HG03095 (cell line): Measurements from ENCODE around the gene ARHGEF37.

Experiments
- ATAC-seq: cut with Tn5 transposase; IDR thresholded peaks from one replicate; pipeline ENCODE4 v1.9.1; 2021; ENCODE audit warnings: moderate library complexity; ENCODE audit not compliant: unreplicated experiment

The ARHGEF37 gene

DNA sequence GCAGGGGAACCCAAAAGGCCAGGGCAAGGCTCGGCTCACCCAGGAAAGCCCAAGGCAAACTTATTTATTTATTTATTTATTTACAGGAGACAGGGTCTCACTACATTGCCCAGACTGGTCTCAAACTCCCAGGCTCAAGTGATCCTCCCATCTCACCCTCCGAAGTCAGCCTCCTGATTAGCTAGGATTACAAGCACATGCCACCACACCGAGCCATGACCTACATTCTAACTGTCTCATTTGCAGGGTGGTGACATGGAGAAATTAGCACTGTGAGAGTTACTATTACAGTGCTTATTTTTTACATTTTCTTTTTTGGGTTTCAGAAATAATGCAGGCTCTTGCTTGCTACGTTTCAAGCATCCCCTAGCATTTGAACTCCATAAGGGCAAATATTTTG lies 18.1 kb downstream of the ARHGEF37 start:
- ATAC-seq = no peak

DNA sequence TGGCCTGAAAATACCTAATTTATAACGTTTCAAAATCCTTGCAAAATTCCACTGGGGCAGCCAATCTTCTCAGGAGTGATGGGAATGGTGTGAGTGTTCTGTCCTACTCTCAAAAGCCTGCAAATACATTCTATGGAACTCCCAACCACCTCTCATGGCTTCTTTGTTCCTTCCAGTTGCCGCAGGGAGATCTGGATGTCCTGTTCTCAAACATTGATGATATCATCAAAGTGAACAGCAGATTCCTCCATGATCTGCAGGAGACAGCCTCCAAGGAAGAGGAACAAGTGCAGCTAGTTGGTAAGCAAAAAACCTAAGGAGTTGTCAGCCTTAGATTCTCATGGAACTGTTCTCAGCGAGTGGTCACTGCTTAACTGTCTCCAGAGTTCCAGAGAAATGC lies 19.6 kb downstream of the ARHGEF37 start:
- ATAC-seq = no peak

DNA sequence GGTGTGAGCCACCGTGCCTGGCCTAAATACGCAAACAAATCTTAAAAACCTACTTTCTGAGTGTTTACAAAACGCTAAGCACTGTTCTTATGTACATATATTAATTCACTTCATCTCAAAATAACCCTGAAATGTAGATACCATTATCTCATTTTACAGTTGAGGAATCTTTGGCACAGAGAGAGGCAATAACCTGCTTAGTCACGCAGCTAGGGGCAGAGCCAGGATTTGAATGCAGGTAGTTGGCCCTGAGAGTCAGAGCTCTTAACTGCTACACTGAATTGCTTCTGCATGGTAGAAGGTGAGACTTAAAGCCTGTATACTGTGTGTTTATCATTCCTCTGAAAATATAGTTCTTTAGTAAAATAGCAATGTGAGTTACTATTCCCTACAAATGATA lies 21.9 kb downstream of the ARHGEF37 start:
- no peak for ATAC-seq

DNA sequence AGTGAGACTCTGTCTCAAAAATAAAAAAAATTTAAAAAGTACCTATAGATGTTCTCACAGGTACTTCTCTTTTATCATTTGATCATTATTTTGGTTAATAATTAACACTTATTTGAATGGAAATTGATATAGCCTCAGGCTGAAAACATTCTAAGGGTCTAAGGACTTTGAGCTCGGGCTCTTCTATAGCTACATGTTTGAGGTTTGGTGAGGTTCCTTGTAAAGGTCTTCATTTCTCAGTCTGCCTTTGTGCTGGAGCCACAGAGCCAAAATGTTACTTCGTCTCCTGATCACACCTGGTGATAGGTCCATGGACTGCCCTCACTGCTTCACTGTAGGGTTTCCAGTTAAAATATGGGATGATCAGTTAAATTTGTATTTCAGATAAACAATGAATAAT lies 22.6 kb downstream of the ARHGEF37 start:
- ATAC-seq = no peak

DNA sequence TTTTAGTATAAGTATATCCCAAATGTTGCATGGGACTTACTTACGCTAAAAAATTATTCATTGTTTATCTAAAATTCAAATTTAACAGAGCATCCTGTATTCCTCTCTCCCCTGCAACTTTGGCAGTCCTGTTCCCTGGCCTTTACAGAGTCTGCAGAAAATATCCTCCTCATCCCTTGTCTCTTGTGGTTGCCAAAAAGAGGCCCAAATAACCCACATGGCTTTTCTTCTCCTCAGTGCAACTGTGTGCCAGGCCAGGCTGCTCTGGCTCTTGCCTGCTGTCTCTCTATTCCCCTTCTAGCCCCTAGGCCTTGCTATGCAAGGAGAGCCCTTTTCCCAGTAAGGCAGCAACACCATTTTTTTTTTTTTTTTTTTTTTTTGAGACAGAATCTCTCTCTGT lies 23.0 kb downstream of the ARHGEF37 start:
- no peak for ATAC-seq

DNA sequence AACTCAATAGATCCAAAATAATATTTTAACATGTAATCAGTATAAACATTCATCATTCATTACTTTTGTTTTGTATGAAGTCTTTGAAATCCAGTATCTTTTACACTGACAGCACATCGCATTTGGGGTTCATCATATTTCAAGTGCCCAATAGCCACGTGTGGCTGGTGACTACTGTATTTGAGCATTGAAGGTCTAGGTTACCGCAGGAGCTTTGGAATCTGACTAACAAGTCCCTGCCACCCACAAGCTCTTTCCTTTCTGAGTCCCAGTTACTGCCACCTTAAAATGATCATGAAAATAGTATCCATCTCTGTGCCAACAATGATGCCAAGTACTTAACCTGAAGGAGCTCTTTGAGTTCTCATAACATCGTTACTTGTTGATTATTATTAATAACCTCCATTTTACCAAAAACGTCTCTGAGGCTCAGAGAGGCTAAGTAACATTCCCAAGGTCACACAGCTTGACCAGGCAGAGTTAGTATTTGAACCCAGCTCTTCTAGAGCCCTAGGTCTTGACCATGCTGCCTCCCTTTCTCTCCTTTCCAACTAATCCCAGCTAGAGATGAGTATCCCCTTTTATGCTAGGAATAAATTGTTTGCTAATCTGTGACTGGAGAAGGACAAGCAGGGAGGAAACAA lies 24.2 kb downstream of the ARHGEF37 start:
- ATAC-seq = no peak

DNA sequence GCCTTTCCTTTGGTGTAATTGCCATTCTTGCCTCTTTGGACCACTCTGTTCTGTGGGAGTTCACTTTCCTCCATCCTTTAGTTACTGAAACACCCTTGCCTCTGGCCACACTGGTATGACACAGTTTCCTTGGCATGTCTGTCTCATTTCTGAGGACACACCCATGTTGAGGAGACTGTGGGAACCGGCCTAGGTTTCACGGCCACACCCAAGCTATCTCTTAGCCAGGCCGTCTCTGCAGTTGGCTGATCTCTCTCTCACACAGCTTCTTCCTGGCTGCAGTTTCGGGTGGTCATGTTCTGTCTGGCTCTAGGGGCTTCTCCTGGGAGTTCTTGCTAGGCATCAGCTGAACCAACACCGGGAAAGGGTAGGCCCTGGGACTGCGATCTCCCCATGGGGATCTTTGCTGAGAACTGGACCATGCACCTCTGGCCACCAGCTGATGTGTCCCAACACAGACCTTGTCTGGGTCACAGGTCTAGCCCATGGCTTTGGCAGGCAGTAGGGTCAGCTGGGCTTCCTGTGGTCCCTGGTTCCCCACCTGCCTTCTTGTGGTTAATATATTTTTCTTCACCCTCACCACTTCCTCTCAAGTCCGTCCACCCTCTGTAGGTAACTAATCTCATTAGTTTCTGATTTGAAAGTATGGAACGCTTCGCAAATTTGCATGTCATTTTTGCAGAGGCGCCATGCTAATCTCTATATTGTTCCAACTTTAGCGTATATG lies 24.9 kb downstream of the ARHGEF37 start:
- peak; percentile 96 for ATAC-seq

DNA sequence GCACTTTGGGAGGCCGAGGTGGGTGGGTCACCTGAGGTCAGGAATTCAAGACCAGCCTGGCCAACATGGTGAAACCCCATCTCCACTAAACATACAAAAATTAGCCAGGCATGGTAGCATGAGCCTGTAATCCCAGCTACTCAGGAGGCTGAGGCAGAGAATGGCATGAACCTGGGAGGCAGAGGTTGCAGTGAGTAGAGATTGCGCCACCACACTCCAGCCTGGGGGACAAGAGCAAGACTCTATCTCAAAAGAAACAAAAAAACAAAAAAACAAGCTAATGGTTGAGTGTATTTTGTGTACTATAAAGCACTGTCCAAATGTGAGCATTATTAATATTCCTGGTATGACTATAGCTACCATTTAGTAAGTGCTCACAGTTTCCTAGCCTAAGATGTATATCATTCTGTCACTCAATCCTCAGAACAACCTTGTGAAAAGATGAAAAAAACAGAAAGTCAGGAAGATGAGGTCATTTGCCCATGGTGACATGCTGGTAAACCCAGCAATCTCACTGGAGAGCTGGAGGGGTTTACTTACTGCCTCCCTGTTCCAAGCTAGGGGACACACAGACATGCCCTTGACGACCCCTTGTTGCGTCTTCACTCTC lies 27.7 kb downstream of the ARHGEF37 start:
- no peak for ATAC-seq

DNA sequence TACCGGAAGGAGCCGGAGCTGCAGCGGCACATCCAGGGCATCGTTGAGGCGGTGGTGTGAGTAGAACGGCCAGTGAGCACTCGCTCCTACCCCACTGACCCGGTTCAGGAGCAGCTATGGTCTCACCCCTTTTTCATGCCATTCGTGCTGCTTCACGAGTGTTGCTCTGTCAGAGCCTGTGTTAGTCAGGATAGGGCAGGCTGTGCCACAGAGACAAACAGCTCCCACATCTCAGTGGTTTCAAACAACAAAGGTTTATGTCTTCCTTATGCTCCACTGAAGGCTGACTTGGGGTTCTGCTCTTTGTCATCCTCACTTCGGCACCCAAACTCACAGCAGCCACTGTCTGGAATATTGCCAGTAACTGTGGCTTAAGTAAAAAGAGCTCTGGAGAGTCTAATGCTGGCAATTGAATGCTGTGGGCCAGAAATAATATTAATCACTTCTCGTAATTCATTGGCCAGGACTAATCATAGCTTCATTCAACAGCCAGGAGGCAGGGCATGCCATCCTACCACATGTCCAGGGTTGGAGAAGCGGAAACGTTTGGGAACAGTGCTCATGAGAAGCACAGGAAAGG lies 28.4 kb downstream of the ARHGEF37 start:
- ATAC-seq = no peak

DNA sequence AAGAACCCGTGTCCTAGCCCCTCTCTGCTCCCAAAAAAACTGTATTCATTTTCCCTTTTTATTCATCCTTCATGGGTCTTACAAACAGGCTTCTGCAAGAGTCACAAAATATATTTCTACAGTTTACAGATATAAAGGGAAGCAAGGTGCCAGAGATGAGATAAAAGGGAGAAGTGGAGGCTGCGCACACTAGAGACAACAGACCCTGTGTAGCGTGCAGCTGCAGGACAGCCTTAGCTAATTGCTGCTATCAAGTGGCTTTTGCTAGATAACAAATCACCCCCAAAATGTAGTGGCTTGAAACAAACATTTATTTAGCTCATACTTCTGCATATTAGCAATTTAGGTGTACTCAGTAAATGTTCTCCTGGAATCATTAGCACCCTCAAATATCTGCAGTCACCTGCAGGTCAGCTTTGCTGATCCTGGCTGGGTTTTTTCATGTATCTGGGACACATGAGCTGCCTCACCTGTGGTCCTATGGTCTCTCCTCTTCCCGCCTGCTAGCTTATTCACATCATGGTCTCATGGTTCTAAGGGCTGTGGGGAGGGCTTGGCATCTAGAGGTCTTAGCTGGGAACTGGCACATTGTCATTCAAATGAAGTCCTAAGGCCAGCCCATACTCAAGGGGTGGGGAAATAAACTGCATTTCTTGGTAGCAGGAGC lies 29.4 kb downstream of the ARHGEF37 start:
- ATAC-seq = no peak

DNA sequence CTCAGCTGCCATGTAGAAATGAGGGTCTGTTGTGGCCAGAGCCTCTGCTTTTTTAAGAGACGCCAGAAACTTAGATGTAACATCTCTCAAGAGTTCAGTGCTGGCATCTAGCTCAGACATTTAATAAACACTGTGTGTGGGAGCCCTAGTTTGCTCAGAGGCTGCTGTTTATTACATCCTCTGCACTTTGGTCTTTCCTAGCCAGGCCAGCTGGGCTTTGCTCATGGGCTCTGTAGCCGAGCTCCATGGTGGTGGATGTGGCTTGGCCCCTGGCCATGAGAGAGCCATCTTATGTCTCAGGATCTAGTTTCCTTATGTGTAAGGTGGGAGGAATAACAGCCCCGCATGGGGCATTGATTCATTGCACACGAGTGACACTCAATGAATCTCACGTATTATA lies 30.0 kb downstream of the ARHGEF37 start:
- ATAC-seq = no peak

DNA sequence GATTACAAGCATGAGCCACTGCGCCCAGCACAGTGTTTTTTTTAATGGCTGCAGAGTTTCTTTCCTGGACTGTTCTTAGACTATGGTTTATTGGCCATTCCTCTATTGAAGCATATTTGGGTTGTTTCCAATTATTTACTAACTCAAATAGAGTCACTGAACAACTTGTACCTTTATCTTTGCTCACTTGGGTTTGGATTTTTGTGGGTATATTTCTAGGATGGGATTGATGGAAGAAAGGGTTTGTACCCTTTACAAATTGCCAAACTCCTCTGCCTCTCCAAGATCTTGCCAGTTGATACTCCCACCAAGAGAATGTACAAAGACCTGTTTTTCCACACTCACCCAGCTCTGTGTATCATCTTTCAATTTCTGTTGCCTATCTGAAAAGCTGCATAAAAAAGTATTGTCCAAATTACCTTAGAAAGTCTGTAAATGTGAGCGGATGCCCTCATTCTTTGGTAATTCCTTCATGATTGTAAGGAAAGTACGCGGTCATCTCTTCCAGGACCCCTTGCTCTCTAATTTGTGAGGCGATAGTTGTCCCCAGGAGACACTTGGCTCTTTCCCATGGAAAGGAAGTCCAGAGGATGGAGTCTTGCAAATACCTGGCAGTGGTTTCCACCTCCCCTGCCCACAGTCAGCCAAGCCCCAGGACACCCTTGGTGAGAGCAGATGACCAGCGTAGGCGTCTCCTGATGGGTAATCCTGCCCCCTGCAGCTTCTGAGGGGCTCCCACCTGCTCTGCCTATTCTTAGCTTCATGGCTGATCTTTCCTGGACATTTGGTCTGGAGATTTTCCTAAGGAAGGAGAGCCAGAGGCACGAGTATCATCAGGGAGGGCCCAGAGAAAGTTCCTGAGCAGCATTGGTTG lies 33.0 kb downstream of the ARHGEF37 start:
- ATAC-seq = no peak

DNA sequence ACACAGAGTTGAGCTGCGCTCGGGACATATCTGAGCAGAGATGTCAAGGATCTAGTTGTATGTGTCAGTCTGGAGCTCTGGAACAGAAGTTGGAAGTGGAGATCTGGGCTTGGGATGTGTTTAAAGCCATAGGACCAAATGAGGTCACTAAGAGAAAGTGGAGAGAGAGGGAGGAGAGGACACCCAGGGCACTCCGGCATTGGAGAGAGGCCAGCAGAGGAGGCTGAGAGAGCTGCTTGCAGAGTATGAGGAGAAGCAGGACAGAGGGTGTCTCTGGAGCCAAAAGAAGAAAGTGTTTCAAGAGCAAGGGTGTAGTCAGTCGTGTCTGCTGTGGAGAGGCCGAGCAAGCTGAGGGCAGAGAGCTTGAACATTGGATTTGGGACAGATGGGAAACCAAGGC lies 34.7 kb downstream of the ARHGEF37 start:
- ATAC-seq = no peak

DNA sequence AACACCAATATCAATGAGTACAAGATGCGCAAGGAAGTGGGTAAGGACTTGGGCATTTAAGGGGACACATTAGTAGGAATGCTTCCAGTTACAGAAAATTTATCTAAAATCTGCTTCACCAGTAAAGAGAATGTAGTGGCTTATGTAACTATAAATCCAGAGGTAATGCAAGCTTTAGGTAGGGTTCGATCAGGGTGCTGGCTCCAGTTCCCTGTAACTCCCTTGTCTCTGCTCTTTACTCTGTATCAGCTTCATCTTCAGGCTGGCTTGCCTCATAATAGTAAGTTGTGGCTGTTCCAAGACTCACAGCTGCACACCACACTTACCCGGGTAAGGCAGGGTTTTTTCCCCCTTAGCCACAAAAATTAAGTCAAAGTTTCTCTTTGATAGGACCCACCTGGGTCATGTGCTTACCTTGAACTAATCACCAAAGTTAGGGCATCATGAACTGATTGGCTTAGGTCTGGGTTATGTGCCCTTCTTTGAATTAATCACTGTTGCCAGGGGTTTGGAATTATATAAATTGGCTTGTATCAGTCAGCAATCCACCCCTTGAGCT lies 35.5 kb downstream of the ARHGEF37 start:
- peak; percentile 68 for ATAC-seq

DNA sequence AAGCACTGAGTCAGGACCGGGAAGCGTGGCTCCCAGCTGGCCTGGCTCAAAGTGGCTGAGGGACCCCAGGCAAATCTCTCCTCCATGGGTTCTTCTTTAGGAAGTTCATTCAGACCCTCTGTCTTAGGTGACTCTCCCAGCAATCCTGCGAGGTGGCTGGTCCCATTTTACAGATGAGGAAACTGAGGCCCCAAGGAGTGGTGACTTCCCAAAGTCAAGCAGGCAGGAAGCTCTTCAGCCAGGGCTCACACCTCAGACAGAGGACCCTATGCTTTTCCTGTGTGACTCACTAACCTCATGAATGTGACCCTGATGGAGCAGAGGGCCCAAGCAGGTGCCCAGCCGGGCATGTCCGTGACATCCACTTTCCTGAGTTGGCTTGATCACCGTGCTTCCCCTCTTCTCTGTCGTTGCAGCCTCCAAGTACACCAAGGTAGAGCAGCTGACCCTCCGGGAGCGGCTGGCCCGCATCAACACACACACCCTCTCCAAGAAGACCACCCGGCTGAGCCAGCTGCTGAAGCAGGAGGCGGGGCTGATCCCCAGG lies 36.5 kb downstream of the ARHGEF37 start:
- no peak for ATAC-seq

DNA sequence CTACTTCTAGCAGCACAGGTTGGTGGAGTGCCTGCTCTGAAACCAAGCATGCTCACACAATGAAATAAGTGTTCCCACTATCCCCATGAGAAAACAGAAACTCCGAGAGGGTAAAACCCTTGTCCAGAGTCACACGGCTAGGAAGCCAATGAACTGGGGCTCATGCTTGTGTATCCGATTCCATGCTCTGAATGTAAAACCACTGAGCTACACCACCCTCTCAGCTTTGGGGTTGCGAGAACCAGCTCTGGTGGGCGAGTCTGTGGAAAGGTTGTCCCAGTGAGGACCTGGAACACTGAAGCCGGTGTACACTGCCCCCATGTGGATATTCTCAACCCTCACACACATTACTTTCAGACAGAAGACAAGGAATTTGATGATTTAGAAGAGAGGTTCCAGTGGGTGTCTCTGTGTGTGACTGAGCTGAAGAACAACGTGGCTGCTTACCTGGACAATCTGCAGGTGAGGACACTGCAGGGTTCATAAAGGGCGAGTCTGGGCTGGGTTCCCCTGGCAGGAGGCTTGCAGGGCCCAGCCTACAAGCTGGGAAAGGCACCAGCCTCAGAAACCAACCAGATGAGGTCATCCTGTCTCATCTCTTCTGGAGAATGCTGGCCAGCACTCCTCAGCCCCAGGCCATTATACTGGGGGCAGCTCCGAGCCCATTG lies 37.4 kb downstream of the ARHGEF37 start:
- peak; percentile 41 for ATAC-seq

DNA sequence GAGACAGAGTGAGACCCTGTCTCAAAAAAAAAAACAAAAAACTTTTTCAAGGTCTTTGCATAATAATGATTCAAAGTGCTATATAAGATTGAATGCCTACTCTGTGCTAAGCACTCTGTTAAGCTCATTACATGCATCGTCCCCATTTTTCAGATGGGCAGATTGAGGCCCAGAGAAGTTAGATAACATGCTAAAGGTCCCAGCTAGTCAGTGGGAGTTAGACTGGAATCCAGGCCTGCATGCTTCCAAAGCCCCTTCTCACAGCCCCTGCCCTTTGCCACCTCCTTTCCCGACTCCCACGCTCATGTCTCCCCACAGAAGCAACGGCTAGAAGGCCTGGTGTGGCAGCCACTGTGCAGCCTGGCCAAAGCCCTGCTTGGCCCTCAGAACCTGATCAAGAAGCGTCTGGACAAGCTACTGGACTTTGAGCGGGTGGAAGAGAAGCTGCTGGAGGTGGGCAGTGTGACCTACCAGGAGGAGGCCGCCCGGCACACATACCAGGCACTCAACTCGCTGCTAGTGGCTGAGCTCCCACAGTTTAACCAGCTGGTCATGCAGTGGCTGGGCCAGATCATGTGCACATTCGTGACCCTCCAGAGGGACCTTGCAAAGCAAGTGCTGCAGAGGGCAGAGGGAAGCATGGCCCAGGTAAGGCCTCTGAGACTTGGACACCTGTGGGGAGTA lies 40.3 kb downstream of the ARHGEF37 start:
- ATAC-seq = no peak

DNA sequence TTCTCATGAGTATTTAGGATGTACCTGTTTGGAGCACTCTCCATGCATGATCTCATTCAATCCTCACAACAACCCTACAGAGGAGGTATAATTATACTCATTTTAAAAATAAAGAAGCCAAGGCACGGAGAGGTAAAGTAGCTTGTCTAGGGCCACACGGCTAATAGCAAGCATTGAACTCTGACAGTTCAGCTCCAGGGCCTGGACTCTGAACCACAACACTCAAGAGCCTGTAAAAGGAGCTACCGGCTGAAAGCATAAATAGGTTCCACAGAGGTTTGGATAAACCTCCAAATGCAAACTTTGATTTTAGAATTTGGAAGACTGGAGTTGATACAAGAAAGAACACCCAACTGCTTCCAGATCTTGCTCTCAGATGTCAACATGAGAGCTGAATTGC lies 41.2 kb downstream of the ARHGEF37 start:
- no peak for ATAC-seq

DNA sequence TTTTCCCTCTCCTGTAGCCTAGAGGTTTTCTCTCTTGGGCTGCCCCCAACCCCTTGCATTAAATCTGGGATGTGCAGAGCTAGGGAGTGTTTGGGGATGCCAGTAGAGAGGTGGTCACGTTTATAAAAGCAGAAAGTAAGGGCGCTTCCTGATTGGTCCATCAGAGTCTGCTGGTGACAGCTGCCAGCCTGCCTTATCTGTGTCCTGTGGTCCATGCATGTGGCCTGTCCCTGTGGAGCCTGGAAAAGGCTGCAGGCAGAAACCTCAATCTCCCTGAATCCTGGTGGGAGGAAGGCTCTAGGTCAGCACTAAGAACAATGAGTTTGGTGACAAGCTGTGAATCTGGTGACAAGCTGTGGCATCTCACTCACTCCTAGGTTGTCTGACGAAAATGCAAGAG lies 42.2 kb downstream of the ARHGEF37 start:
- no peak for ATAC-seq
